ENCODE results near the gene AHCTF1.
"Not testable (repeated sequence)": the region's sequence is repeated elsewhere in the genome, so short reads cannot be mapped to it uniquely, and the experiment has no call there.

The AHCTF1 gene

DNA sequence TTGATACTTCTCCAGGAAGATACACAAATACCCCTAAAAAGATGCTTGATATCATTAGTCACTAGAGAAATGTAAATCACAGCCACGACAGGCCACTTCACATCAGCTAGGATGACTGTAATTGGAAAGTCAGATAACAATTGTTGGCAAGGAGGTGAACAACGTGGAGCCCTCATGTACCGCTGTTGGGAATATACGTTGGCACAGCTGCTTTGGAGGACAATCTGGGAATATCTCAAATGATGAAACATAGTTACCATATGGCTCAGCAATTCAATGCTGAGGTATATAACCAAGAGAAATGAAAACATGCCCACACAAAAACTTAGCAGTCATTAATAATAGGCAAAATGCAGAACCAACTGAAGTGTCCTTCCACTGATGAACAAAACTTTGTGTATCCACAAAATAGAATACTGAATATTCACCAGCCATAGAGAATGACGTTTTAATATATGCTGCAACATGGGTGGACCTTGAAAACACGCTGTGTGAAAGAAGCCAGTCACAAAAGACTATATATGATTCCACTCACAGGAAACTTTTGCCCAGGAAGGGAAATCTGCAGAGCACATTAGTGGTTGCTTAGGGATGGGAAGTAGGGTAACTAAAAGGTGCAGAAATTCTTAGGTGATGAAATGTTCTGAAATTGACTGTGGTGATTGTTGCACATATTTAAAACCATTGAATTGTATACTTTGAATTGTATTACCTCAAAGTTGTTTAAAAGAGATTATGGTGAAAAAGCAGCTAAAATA, 95.4 kb downstream of the AHCTF1 start:
- no peak for TF ChIP-seq GATA1 (IDR thresholded peaks at IDR 0.05; ENCODE audit: low read depth, low read length)
- no peak for TF ChIP-seq POLR2A (IDR thresholded peaks at IDR 0.05; ENCODE audit: low read length)
- no peak for DNase-seq

DNA sequence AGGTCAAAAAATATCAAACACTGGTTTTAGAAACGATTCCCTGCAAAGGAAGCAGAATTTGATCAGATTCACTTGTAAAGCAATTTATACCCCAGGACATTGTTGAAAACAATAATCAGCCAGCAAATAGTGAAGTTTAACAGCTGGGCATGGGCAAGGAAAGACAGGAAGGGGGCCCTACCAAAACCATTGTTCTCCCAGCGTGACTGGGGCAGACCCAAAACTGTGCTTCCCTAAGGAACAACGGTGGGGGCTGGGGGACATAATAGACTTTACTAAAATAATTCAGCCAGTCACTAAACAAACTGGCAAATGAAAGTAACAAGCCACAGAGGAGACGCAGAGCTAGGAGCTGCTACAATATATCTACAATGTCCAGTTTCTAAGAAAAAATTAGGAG, 100.2 kb downstream of the AHCTF1 start:
- TF ChIP-seq POLR2A (IDR thresholded peaks at IDR 0.05; ENCODE audit: low read length) = no peak
- TF ChIP-seq GATA1 (IDR thresholded peaks at IDR 0.05; ENCODE audit: low read depth, low read length) = no peak
- no peak for DNase-seq

DNA sequence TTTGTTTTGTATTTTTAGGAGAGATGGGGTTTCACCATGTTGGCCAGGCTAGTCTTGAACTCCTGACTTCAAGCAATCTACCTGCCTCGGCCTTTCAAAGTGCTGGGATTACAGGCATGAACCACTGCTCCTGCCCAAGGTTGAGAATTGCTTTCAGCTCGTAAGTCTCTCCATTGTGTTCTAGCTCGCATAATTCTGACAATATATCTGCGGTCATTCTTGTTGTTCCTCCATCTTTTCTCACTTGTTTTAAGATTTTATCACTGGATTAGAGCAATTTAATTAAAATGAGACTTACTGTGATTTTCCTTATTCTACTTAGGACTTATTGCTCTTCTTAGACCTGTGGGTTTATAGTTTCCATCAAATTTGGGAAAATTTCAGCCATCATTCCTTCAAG, 102.9 kb downstream of the AHCTF1 start:
- no peak for TF ChIP-seq POLR2A (IDR thresholded peaks at IDR 0.05; ENCODE audit: low read length)
- TF ChIP-seq GATA1 (IDR thresholded peaks at IDR 0.05; ENCODE audit: low read depth, low read length) = no peak

DNA sequence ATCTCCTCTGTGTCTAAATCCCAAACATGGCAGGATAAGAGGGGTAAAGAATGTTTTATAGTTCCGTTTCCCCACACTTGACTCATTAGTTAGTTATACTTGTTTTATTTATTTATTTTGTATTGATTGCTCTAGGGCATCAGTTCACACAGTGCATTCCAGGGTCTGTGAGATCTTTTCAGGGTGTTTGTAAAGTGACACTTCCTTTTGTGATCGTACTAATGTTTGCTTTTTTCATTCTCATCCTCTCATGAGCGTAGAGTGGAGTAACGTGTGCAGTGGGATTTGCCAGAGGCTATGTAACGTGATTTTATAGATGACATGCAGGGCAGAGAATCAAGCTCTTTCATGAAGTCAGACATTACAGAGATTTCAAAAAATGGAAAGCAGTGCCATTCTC, 104.4 kb downstream of the AHCTF1 start:
- no peak for DNase-seq

More for the DNA sequence above, 102.9 kb downstream of the AHCTF1 start:
- DNase-seq = peak in 1 of 2 experiments; percentile 7

DNA sequence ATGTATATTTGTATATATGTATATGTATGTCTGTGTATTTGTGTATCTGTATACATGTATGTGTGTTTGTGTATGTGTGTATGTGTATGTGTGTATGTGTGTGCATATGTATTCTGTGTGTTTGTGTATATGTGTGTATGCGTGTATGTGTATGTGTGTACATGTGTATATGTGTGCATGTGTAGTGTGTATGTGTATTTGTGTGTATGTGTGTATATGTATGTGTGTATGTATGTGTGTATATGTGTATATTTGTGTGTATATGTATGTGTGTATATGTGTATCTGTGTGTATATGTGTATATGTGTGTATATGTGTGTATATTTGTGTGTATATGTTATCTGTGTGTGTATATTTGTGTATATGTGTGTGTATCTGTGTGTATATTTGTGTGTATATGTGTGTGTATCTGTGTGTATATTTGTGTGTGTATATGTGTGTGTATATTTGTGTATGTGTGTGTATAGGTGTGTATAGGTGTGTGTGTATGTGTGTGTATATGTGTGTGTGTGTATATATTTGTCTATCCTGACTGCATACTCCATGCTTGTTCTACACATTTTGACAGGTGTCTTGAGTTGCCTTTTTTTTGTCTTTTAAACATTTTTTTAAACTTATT, 106.1 kb downstream of the AHCTF1 start:
- TF ChIP-seq GATA1 (IDR thresholded peaks at IDR 0.05; ENCODE audit: low read depth, low read length) (no peak), POLR2A (IDR thresholded peaks at IDR 0.05; ENCODE audit: low read length) (no peak)
- DNase-seq = no peak

More for the DNA sequence above, 104.4 kb downstream of the AHCTF1 start:
- TF ChIP-seq POLR2A (IDR thresholded peaks at IDR 0.05; ENCODE audit: low read length) (no peak), GATA1 (IDR thresholded peaks at IDR 0.05; ENCODE audit: low read depth, low read length) (no peak)

DNA sequence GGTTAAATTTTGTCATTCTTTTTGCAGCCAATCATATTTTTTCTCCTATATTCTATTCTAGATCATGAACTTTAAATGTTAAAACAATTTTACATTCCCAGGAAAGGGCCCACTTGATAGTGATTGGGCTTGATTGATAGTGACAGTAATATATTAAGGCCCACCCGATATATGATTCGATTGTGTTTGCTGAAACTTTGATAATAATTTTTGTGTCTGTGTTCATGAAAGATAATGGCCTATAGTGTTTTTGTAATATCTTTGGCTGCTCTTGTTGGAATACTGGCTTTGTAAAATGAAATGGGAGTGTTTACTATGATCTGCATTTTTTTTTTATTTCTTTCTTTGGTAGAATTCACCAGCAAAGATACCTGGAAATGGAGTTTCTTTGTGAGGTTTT, 107.2 kb downstream of the AHCTF1 start:
- DNase-seq = no peak
- TF ChIP-seq GATA1 (IDR thresholded peaks at IDR 0.05; ENCODE audit: low read depth, low read length) (no peak), POLR2A (IDR thresholded peaks at IDR 0.05; ENCODE audit: low read length) (no peak)

DNA sequence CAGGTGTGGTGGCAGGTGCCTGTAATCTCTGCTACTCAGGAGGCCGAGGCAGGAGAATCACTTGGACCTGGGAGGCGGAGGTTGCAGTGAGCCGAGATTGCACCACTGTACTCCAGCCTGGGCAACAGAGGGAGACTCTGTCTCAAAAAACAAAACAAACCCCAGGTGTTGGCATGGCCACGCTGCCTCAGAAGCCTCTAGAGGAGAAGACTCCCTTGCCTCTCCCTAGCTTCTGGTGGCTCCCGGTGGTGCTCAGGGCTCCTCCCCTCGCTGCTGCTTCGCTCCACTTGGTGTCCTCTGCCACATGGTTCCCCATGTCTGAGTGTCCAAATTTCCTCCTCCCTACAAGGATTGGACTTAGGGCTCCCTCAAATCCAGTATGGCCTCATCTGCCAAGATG, 109.6 kb downstream of the AHCTF1 start:
- not testable (repeated sequence) for DNase-seq

DNA sequence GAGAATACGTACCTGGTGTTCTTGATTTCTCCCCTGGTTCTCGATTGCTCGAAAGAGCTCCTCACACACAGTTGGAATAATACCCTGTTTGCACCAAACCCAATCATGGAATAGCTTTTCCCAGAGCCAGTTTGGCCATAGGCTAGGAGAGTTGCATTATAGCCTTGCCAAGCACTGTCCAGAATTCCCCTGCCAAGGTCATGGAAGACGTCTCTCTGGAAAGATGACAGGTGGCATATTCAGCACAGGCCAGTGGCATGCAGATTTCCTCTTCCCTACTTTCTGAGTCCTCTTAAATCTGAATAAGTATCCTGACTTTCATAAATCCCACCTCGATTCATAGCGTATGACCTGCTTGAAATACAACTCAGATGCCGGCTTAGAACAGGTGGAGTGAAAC, 111.1 kb downstream of the AHCTF1 start:
- TF ChIP-seq POLR2A (IDR thresholded peaks at IDR 0.05; ENCODE audit: low read length) = no peak
- no peak for TF ChIP-seq GATA1 (IDR thresholded peaks at IDR 0.05; ENCODE audit: low read depth, low read length)
- DNase-seq = no peak

DNA sequence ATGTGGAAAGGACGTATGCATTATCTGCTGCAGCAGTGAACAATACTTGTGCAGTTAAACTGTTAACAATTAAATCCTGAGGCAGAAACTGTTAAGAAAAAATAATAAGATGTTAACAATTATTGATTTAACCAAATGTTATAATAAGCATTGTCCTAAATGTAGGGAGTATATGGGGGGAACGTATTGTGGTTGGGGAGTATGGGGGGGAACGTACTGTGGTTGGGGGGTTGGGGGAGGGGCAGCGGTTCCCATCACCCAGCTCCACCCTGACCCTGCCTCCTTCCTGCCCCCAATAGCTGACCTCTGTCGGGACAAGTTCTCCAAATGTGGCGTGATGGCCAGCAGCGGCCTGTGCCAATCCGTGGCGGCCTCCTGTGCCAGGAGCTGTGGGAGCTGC, 114.0 kb downstream of the AHCTF1 start:
- peak; percentile 66 to 77 for DNase-seq

DNA sequence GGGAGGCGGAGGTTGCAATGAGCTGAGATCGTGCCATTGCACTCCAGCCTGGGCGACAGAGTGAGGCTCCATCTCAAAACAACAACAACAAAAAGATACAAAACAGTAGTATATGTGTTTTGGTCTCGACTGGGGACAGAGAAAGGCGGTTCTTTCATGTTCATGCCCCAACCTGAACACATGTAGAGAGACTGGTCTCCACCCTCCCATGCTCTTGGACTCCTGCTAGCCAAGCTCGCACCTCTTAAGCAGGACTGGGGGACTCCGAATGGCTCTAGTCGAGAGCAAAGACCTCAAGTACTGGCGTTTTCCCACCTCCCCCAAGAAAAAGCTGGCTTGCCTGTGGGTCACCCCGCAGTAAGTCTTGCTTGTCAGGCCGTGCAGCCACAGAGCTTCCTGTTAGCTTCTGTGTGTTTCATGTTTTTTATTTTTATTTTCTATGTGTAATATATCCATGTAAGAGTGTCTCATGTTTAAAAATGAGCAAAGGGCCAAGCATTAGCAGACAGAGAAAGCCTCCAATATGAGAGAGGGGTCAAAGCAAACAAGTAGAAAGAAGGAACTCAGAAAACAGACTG, 116.0 kb downstream of the AHCTF1 start:
- no peak for DNase-seq
- TF ChIP-seq GATA1 (IDR thresholded peaks at IDR 0.05; ENCODE audit: low read depth, low read length) (no peak), POLR2A (IDR thresholded peaks at IDR 0.05; ENCODE audit: low read length) (no peak)

DNA sequence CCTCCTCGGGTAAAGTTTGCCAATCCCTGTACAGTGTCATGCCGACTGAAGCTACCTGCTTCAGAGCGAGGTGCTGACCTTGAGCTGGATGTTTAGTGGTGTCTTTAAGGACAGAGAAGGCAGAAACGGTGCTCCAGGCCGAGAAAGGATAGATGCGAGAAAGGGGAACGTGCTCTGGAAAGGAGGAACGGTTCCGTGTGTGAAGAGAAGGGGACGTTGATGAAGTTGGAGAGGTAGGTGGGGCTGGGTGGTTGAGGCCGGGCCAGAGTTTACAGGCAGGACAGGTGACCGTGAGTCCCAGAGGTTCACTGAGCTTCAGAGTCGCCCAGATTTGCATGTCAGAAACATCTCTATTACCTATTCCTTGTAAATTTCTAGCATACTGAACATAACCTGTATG, 116.9 kb downstream of the AHCTF1 start:
- DNase-seq = no peak
- TF ChIP-seq POLR2A (IDR thresholded peaks at IDR 0.05; ENCODE audit: low read length) (no peak), GATA1 (IDR thresholded peaks at IDR 0.05; ENCODE audit: low read depth, low read length) (no peak)

DNA sequence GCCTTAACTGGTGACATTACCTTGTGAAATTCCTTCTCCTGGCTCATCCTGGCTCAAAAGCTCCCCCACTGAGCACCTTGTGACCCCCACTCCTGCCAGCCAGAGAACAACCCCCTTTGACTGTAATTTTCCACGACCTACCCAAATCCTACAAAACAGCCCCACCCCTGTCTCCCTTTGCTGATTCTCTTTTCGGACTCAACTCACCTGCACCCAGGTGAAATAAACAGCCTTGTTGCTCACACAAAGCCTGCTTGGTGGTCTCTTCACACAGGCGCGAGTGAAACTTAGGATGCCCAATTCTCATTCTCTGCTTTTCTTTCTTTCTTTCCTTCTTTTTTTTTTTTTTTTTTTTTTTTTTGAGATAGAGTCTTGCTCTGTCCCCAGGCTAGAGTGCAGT, 118.4 kb downstream of the AHCTF1 start:
- not testable (repeated sequence) for DNase-seq

DNA sequence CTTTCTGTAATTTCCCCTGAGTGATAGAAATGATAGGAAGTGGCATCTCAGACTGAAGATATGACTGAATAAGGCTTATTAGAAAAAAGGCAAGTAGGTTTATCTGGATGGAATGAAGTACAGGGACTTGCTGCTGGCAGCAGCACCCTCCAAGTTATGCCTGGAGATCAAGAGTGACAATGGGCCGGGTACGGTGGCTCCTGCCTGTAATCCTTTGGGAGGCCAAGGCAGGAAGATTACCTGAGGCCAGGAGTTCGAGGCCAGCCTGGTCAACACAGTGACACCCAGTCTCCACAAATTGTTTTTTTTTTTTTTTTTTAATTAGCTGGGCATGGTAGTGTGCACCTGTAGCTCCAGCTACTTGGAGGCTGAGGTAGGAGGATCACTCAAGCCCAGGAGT, 119.8 kb downstream of the AHCTF1 start:
- DNase-seq = no peak
- TF ChIP-seq POLR2A (IDR thresholded peaks at IDR 0.05; ENCODE audit: low read length) = no peak

DNA sequence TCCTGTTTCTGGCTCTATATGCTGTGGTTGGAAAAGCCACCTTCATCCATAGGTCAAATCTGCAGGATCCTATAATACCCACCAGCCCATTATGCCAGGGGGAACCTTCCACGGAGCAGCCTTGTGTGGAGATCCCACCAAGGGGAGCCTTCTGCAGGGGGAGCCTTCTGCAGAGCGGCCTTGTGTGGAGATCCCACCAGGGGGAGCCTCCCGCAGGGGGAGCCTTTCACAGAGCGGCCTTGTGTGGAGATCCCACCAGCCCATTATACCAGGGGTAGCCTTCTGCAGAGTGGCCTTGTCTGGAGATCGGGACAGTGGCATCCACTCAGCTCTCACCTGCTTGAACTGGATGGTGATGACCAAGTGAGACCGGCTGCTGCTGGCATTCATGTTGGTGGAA, 122.3 kb downstream of the AHCTF1 start:
- no peak for DNase-seq
- no peak for TF ChIP-seq POLR2A (IDR thresholded peaks at IDR 0.05; ENCODE audit: low read length)

DNA sequence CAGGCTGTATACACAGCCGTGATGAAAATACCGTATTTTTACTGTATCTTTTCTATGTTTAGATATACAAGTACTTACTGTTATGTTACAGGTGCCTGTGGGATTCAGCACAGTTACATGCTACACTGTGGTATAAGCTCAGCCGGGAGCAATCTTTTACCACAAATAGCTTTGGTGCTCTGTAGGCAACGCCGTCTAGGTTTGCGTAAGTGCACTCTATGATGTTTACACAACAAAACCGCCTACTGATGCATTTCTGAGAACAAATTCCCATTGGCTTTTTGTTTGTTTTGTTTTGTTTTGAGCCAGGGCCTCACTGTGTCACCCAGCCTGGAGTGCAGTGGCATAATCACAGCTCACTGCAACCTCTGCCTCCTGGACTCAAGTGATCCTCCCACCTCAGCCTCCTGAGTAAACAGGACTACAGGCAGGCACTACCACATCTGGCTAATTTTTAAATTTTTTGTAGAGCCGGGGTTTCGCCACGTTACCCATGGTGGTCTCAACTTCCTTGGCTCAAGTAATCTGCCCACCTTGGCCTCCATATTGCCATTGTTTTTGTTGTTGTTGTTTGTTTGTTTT, 126.5 kb downstream of the AHCTF1 start:
- TF ChIP-seq POLR2A (IDR thresholded peaks at IDR 0.05; ENCODE audit: low read length) (no peak), GATA1 (IDR thresholded peaks at IDR 0.05; ENCODE audit: low read depth, low read length) (no peak)

More for the DNA sequence above, 126.5 kb downstream of the AHCTF1 start:
- DNase-seq = no peak

Measured in erythroblast (primary cell).